Epidermal melanocyte (primary cell): Measurements from ENCODE around the gene USP28.
"Not testable (repeated sequence)": the region's sequence is repeated elsewhere in the genome, so short reads cannot be mapped to it uniquely, and the experiment has no call there.

Experiments
- DNase-seq: peaks from one replicate; pipeline ENCODE4 v3.0.0; 2011; ENCODE audit warnings: low spot score; ENCODE audit not compliant: insufficient read length

The USP28 gene

DNA sequence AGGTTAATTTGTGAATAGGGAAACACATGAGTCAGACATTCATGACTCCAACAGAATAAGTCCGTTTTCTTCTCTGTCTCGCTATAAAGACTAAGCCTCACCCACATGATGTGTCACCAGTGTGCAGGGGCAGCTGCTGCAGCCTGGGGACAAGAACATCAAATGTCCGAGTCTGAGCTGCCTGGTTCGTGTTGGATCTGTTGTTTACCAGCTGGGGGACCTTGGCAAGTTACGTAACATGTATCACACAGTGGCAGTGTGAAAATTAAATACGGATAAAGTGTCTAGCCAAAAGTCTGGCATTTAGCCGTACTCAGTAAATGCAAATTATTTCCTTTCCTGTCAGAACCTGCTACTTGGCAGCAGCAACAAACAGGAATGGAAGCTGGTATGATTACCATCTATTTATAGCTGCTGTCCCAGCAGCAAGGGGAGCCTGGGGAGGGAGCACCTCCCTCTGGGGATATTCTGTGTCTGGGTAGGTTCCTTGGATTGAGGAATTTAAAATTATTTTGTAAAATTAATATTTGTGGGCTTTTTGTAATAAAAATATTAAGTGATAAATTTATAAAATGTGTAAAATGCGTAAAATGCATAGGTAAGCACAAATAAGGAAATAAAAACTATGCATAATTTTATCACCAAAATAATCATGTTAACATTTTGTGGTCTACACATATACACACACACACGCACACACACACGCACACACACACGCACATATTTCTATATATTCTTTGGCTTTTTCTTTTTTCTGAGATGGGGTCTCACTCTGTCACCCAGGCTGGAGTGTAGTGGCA, 97.1 kb downstream of the USP28 start:
- no peak for DNase-seq

DNA sequence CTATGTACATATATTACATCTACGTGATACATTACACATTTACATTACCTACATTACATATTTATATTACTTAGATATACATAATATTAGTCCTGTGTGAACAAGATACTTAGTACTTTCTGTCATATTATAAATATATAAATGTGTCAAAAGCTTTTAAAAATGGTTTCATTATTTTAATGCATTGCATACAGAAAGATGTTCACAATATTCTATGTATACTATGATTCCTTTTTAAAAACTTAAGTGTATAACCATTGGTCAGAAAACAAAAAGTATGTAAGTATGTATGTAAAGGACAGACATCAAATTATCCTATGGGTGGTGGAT, 101.2 kb downstream of the USP28 start:
- no peak for DNase-seq

DNA sequence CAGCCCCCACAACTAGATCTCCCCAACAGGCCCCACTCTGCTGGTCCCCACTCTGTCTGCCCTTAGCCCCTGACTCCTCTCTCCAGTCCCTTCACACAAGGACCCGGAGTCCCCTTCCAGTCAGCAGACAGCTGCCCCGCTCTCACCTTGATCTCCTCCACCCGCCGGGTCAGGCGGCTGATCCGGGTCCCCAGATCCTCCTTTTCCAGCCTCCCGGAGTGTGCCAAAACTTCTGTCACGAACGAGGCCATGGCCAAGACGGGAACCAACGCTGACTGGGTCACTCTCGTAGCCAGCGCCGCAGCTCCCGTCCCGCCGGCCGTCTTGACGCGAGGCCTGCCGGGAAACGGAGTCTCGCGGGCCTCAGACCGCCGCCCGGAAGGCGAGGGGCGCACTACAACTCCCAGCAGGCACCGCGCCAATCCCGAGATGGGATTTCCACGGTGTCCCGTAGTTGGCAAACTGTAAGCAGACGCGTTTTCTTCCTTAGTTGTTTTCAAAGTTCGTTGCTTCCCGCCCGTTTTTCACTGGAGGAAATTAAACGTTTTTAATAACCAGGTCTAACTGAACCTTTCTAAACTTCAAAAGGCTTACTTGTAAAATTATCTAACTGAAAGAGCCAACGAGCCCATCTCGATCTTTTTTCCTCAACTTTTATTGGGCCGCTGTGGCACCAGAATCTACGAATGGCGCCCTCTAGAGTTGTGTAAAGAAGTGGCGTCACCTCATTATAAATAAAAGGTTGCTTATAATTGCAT, 101.8 kb downstream of the USP28 start, which contains the start of gene ZW10:
ZW10 (minus strand) TSS at position 277 of the 758 bp plus-strand sequence; CDS start at position 251, 26 bp downstream.
- DNase-seq: peak; percentile 75

DNA sequence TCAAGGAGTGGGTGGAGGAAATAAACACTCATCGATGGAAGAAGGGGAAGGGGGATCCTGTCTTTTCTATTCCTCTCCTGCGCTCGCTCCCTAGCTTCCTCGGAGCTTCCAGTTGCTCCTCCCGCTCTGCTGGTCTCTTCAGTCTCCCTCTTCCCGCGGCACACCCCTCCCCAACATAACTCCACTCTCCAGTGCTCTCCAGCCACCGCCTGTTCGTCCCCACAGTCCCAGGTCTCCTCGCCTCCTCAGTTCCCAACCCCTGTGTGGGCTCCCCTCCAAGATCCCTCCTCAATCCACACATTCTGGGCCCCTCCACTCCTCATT, 102.3 kb downstream of the USP28 start:
- DNase-seq: no peak

DNA sequence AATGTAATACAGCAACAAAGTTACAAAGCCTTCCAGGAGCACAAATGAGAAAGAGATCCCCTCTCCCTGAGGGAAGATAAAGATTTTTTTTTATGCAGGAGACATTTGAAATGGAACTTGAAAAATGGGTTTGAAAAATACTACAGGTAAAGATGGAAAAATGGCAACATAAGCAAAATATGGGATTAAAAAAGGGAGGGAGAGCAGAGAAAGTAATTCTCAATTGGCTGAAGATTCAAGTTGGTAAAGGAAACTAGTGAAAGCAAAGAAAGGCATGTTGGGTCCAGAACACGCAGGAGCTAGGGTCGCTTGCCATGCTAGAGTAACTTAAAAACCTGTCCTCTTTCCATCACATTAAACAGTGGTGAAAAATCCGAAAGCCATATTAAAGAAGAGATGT, 103.4 kb downstream of the USP28 start:
- DNase-seq: no peak

DNA sequence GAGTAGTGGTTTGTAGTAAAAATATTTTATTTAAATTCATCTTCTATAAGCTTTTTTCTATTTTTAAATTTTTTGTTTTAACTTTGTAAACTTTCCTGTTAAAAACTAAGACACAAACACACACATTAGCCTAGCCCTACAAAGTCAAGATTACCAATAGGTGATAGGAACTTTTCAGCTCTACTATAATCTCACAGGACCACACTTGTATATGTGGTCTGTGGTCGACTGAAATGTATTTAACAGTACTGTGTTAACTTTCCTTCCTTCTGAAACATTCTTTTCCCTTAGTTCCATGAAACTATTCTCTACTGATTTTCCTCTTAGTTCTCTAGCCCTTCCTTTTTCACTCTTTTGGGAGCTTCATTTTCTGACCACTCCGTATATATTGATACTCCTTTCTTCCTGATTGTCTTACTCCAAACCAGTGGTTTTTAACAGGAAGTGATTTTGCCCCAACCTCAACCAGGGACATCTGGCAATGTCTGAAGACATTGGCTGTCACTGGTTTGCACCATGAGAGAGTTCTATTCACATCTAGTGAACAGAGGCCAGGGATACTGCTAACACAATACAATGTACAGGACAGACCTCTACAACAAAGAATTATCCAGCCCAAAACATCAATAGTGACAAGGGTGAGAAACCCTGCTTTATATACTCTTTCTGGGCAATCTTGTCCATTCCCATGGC, 110.7 kb downstream of the USP28 start:
- no peak for DNase-seq

DNA sequence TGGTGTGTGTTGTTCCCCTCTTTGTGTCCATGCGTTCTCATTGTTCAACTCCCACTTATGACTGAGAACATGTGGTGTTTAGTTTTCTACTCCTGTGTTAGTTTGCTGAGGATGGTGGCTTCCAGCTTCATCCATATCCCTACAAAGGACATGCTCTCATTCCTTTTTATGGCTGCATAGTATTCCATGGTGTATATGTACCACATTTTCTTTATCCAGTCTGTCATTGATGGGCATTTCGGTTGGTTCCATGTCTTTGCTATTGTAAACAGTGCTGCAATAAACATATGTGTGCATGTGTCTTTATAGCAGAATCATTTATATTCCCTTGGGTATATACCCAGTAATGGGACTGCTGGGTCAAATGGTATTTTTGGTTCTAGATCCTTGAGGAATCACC, 112.3 kb downstream of the USP28 start:
- not testable (repeated sequence) for DNase-seq

DNA sequence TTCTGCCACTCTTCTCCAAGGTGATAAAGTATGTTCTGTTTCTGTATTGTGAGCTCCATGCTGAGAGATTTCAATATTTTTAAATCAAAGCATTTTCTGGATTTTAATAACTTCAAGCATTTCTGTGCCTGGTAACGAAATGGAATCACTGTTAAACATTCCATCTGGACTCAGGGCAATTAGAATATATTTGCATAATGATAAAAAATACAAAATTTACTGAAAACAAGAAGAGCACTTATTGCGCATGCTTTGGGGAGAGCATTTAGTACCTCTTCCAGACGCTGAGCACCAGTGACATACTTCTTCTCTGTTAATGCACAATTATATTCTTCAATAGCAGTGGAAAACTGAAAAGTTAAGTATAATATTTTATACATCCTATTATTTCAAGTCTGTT, 115.1 kb downstream of the USP28 start:
- no peak for DNase-seq

DNA sequence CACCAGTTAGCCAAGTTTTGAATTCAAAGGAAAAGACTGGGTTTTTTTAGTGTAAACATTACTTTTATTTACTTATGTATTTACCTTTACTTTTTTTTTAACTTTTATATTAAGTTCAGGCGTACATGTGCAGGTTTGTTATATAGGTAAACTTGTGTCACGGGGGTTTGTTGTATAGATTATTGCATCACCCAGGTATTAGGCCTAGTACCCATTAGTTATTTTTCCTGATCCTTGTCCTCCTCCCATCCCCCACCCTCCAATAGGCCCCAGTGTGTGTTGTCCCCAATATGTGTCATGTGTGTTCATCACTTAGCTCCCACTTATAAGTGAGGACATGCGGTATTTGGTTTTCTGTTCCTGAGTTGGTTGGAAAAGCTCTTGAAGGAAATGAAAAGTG, 122.4 kb downstream of the USP28 start:
- DNase-seq: no peak
